Stromal cell of bone marrow (primary cell): Measurements from ENCODE around the gene UVSSA.
"Not testable (repeated sequence)": the region's sequence is repeated elsewhere in the genome, so short reads cannot be mapped to it uniquely, and the experiment has no call there.

ENCODE experiments used
- DNase-seq: peaks from one replicate; pipeline ENCODE4 v3.0.0-alpha.2; 2012; ENCODE audit warnings: low read depth

UVSSA gene

DNA sequence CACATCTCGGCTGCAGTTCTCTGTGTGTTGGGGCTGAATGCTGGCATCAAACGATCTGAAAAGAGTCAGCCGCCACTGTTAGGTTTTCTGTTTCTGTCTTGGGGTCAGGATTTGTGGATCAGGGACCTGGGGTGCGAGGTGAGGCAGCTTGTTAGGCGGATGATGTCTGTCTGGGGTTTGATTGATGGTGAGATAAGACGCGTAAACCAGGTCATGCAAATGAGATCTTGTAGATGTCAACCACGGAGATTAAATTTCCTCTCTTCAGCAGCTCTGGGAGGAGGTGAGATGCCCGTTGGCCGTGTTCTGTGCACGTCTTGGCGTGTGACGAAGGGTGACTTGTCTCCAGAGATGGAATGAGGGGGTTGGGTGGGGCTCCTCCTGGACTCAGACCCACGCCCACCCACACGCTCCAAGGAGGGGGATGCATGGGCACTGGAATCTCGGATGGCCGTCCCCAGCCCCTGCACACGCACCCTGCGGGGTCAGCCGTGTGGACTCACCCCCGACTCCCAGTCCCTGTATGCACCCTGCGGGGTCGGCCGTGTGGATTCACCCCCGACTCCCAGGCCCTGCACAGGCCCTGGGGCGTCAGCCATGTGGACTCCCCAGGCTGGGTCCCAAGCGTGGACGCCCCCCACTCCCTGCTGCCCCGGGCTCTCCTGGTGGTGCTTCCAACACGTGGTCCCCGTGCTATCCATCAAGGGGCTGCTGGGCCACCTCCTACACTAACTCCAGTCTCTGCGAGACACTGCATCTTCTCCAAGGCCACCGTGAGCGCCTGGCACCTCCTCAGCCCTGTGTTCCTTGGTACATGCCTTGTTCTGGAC lies 16.0 kb upstream of the UVSSA start:
- DNase-seq, result no peak

DNA sequence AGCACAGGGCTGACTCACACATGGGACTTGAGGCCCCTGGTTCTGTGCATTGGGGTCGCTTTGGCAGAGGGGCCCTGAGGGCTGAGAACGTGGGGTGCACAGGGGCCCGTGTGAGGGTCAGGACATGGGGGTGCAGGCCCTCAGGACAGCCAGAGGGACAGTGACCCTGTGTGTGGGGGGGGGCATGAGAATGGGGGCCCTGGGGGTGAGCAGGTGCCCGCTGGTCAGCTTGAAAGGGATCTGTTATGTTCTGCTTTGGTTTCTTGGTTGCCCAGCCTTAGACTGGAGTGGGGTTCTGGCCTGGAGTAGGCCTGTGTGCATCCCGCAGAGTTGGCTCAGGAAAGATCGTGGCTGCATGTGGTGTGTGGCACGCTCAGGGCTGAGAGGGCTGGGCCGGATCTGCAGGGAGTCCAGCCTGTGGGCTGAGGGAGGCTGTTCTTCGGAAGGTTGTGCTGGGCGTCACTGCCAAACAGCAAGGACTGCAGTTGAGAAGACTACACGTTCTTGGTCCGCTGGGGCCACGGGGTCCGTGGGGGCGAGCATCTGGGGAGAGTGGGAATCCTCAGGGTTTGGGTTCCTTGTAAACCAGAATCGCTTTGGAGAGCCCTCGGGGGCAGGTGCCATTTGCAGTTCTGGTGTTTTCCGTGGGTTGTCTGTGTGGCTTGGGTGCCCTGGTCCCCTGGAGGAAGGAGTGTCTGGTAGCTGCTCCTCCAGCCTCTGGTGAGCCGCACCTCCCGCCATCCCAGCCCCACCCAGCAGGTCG lies 15.2 kb upstream of the UVSSA start:
- DNase-seq, result no peak

- no peak for DNase-seq
Observed at GRCh38 chr4:1332686-1333085, 14.3 kb upstream of the UVSSA start.

- no peak for DNase-seq
Observed at GRCh38 chr4:1333256-1333655, 13.8 kb upstream of the UVSSA start.

DNA sequence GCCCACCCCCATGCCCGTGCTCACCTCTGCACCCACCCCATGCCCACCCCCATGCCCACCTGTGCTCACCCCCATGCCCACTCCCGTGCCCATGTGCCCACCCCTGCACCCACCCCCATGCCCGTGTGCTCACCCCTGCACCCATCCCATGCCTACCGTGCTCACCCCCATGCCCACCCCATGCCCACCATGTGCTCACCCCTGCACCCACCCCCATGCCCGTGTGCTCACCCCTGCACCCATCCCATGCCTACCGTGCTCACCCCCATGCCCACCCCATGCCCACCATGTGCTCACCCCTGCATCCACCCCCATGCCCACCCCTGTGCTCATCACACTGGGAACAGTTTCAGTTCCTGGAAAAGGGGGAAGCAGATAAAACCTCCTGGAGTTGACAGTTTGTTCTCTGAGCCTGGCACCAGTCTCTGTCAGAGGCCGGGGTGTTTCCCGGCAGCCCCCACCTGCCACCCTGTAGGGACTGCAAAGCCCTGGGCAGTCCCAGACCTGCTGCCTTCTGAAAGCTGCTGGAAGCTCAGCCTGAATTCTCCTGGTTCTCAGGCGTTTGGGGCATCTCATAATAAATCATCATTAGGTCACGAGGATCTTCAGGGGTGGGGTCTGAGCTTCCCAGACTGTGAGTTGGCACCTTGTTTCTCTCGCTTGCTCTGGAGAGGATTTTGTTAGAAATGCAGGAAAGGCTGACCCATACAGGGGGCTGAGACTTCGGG lies 13.0 kb upstream of the UVSSA start:
- DNase-seq, result not testable (repeated sequence)

DNA sequence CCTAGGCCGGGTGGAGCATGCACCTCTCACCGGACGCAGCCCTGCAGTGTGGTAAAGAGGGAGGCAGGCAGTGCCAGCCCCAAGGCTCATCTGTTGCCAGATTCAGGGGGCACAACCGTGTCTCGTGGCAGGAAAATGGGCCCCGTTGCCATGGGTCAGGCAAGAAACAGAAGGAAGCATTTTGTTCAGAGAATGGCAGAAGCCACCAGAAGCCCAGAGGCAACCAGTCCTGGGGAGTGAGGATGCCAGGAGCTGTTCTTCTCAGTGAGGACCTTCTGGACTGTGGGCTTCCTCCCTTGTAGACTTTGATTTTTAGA lies 12.5 kb upstream of the UVSSA start:
- DNase-seq, result no peak

DNA sequence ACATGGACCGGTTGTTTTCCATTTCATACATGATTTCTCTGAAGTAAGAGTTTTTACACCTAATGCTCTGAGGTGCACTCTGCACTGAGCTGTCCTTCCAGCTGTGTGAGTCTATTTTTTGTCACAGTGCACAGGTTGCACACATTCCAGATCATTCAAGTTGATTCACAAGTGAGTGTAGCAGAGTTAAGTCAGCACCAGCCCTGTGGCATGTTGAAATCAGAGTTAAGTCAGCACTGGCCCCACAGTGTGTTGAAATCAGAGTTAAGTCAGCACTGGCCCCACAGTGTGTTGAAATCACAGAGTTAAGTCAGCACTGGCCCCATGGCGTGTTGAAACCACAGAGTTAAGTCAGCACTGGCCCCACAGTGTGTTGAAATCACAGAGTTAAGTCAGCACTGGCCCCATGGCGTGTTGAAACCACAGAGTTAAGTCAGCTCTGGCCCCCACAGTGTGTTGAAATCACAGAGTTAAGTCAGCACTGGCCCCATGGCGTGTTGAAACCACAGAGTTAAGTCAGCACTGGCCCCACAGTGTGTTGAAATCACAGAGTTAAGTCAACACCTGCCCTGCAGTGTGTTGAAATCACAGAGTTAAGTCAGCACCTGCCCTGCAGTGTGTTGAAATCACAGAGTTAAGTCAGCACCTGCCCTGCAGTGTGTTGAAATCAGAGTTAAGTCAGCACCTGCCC lies 11.7 kb upstream of the UVSSA start:
- DNase-seq, result not testable (repeated sequence)

- DNase-seq, result no peak
Observed at GRCh38 chr4:1336088-1336491, 10.9 kb upstream of the UVSSA start.

GRCh38 chr4:1337376-1337831 lies 9.6 kb upstream of the UVSSA start:
- DNase-seq, result no peak

GRCh38 chr4:1337951-1338751 lies 8.9 kb upstream of the UVSSA start:
- DNase-seq, result no peak

- no peak for DNase-seq
Observed at GRCh38 chr4:1338752-1339414, 8.1 kb upstream of the UVSSA start.

DNA sequence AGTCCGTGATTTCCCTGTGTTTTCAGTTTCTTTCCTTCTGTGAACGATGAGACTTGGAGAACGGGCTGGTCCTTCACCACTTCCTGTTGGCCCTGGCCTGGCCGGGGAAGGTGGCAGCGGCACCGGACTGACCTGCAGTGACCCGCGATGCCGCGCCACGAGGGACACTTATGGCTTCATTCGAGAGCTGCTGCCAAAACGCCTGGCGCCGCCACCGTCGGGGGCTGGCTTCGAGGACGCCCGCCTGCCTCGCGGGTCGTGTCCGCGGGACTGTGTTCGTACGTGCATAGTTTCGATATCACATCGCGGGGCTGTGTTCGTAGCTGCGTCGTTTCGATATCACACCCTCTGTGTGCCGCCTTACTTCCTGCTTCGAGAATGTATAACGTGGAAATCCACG lies 7.5 kb upstream of the UVSSA start:
- no peak for DNase-seq

DNA sequence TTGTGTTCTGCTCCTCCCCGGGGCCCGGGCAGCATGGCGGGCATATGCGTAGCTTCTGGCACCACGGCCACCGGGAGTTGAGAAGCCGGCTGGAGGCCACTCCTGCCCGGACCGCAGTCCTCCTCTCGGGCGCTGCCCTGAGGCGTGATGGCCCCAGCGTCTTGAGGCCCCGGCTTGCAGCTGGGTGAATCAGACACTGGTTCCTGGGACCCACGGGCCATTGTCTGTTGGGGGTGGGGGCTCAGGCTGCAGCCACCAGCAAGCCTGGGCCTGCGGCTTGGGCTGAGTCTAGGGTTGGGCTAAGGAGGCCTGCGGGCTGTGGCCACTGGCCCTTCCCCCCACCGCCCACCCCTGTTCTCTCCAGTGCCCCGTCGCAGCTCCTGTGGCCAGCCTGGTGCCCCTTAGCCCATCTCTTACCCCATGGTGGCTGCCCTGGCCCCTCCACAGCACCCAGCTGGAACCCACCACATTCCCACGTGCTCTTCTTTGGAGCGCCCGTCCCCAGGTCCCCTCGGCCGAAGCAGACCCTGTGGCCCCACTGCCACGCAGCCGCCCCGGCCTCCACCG lies 6.7 kb upstream of the UVSSA start:
- DNase-seq, result no peak

DNA sequence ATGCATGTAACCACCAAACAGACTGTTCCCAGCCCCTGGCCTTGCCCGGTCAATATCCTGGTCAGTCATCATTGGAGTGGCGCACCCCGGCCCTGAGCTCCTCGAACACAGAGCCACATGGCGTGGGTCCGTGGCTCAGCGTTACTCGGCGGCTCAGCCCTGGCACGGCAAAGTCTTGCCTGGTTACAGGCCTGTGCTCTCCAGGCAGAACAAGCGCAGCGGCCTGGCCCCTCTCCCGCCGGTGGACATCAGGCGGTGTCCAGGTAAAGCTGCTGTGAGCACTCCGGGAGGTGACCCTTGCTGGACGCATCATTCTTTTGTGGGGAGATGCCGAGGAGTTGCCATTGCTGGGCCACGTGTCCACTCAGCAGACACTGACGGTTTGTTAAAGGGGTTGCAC lies 6.1 kb upstream of the UVSSA start:
- no peak for DNase-seq

DNA sequence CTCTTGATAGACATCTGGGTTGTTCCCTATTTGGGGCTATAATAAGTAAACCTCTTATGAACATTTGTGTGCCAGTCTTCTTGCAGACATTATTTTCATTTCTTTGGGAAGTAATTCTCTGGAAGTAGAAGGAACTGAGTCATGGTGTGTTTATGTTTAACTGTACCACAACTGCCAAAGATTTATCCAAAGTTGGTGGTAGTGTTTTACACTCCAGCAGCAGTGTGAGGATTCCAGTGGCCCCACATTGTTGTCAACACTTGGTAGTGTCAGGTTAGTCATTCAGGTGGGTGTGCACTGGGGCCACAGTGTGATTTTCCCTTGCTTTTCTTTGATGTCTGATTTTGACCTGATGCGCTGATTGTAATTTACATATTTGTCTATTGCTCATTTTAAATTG lies 5.0 kb upstream of the UVSSA start:
- no peak for DNase-seq

DNA sequence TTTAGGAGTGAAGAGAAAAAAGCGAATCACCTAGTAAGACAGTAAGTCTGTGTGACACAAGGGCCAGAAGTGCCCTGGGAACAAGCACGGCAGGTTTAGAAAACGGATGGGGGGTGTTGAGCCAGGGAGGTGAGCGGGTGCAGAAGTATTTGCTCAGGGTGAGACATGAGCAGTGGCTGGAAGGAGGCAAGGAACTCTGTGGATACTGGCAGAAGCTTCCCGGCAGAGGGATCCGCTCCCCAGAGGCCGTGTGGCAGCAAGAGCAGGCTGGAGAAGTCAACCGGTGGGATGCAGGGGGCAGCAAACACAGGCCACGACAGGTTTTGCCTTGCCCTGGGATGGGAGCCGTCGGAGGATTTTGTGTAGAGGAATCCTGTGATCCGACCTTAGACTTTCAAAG lies 2.3 kb upstream of the UVSSA start:
- DNase-seq, result no peak

DNA sequence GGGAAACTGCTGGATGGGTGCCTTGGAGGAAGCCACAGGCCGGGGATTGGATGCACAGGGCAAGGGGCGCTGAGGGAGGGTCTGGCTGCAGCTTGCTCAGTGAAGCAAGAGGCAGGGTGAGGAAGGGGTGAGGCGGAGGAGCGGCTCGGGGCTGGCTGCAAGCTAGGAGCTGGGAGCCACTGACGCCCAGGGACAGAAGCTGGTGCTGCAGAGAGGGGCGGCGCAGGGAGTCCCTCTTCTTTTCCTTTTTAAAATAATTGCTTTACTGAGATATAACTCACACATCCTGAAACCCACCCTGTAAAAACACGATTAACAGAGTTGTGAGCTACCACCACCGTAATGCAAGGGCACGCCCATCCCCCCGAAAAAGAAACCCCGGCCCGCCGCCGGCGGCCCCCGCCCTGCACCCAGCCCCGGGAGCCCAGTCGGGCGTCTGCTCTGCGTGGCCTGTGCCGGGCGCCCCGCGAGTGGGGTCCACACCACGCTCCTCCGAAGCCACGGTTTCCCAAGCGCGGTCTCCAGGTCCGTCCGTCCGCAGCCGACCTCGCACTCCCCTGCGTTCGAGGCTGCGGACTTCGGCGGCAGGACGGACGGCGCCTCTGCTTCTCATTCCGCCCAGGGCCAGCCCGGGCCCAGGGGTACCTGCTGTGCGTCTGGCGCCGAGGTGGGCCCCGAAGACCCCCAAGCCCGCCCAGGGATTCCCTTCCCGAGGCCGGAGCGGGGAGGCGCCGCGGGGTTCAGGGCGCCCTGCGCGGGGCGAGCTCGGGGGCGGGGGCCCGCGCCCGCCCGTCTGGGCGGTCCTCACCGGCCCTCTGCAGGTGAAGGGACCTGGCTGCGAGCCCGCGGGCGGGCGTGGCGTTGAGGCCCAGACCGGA lies 866 bp upstream of the UVSSA start:
- no peak for DNase-seq

- peak; percentile 84 for DNase-seq
Observed at GRCh38 chr4:1347410-1347864, 429 bp downstream of the UVSSA start.

GRCh38 chr4:1348014-1348513 lies 1.1 kb downstream of the UVSSA start:
- DNase-seq, result no peak
